ENCODE results near the gene ACE.

Gene ACE

GRCh38 chr17:63487014-63487339 is 10.1 kb downstream of the ACE start:
- H3K27me3 ChIP-seq, result no peaks in the 10 kb centered on the region
- no peaks in the 10 kb centered on the region for H3K9me3 ChIP-seq
- TF ChIP-seq CTCF (IDR thresholded peaks at IDR 0.05), result no peak
- no peak overlapping the region for H3K4me3 ChIP-seq (ENCODE audit: low read depth in 1 of 2, low read length in 1 of 2)
- no peaks in the 10 kb centered on the region for H3K36me3 ChIP-seq
- H3K27ac ChIP-seq, result no peak overlapping the region
- no peaks in the 10 kb centered on the region for H3K4me1 ChIP-seq (ENCODE audit: control insufficient read depth in 1 of 2, insufficient read depth in 1 of 2, low read depth in 1 of 2, low read length in 1 of 2)

GRCh38 chr17:63488851-63489250 is 12.0 kb downstream of the ACE start:
- Histone ChIP-seq H3K9me3 (no peaks in the 10 kb centered on the region), H3K36me3 (no peaks in the 10 kb centered on the region), H3K4me3 (ENCODE audit: low read depth in 1 of 2, low read length in 1 of 2) (no peak overlapping the region), H3K27ac (no peak overlapping the region), H3K4me1 (ENCODE audit: control insufficient read depth in 1 of 2, insufficient read depth in 1 of 2, low read depth in 1 of 2, low read length in 1 of 2) (no peaks in the 10 kb centered on the region), H3K27me3 (no peaks in the 10 kb centered on the region)
- no peak for TF ChIP-seq CTCF (IDR thresholded peaks at IDR 0.05)

- no peaks in the 10 kb centered on the region for H3K4me1 ChIP-seq (ENCODE audit: control insufficient read depth in 1 of 2, insufficient read depth in 1 of 2, low read depth in 1 of 2, low read length in 1 of 2)
- no peak for TF ChIP-seq CTCF (IDR thresholded peaks at IDR 0.05)
- no peak overlapping the region for H3K4me3 ChIP-seq (ENCODE audit: low read depth in 1 of 2, low read length in 1 of 2)
- no peaks in the 10 kb centered on the region for H3K27me3 ChIP-seq
- H3K27ac ChIP-seq, result no peak overlapping the region
- no peaks in the 10 kb centered on the region for H3K9me3 ChIP-seq
- H3K36me3 ChIP-seq, result no peaks in the 10 kb centered on the region
Observed at GRCh38 chr17:63489291-63489690, 12.4 kb downstream of the ACE start.

GRCh38 chr17:63490329-63490728 is 13.5 kb downstream of the ACE start:
- H3K27me3 ChIP-seq, result no peaks in the 10 kb centered on the region
- no peak for TF ChIP-seq CTCF (IDR thresholded peaks at IDR 0.05)

GRCh38 chr17:63490858-63491400 is 14.1 kb downstream of the ACE start:
- no peak for TF ChIP-seq CTCF (IDR thresholded peaks at IDR 0.05)
- H3K4me1 ChIP-seq (ENCODE audit: control insufficient read depth in 1 of 2, insufficient read depth in 1 of 2, low read depth in 1 of 2, low read length in 1 of 2), result no peaks in the 10 kb centered on the region
- no peak overlapping the region for H3K4me3 ChIP-seq (ENCODE audit: low read depth in 1 of 2, low read length in 1 of 2)
- no peak overlapping the region for H3K27ac ChIP-seq
- no peaks in the 10 kb centered on the region for H3K27me3 ChIP-seq
- H3K9me3 ChIP-seq, result no peaks in the 10 kb centered on the region
- H3K36me3 ChIP-seq, result no peaks in the 10 kb centered on the region

More at GRCh38 chr17:63490329-63490728, 13.5 kb downstream of the ACE start:
- no peaks in the 10 kb centered on the region for H3K4me1 ChIP-seq (ENCODE audit: control insufficient read depth in 1 of 2, insufficient read depth in 1 of 2, low read depth in 1 of 2, low read length in 1 of 2)
- H3K27ac ChIP-seq, result no peak overlapping the region
- no peaks in the 10 kb centered on the region for H3K9me3 ChIP-seq
- H3K4me3 ChIP-seq (ENCODE audit: low read depth in 1 of 2, low read length in 1 of 2), result no peak overlapping the region
- H3K36me3 ChIP-seq, result no peaks in the 10 kb centered on the region

- TF ChIP-seq CTCF (IDR thresholded peaks at IDR 0.05), result no peak
Observed at GRCh38 chr17:63491413-63491812, 14.6 kb downstream of the ACE start.

More at GRCh38 chr17:63491413-63491812, 14.6 kb downstream of the ACE start:
- no peaks in the 10 kb centered on the region for H3K36me3 ChIP-seq
- H3K27ac ChIP-seq, result no peak overlapping the region
- H3K4me1 ChIP-seq (ENCODE audit: control insufficient read depth in 1 of 2, insufficient read depth in 1 of 2, low read depth in 1 of 2, low read length in 1 of 2), result no peaks in the 10 kb centered on the region
- no peaks in the 10 kb centered on the region for H3K27me3 ChIP-seq
- H3K4me3 ChIP-seq (ENCODE audit: low read depth in 1 of 2, low read length in 1 of 2), result no peak overlapping the region
- no peaks in the 10 kb centered on the region for H3K9me3 ChIP-seq
